DND-41 (cell line): ENCODE measurements around the gene FHL2.
A peak's percentile ranks its signal among the peaks of the same experiment; 100 is the strongest.

ENCODE experiments used
- ATAC-seq: fragments of 200-7000 bp; cut with Tn5 transposase; 3 replicates; pipeline ENCODE4 v1.9.1; 2021; ENCODE audit warnings: low read depth; ENCODE audit not compliant: insufficient read depth
- DNase-seq: peaks from one replicate; pipeline ENCODE4 v3.0.0-alpha.2; 2020
- H2AFZ ChIP-seq: 2 replicates; pipeline ENCODE4 v1.6.0; 2012; ENCODE audit warnings: low read depth, low read length
- H3K27ac ChIP-seq: 2 replicates; pipeline ENCODE4 v1.5.1; 2012; ENCODE audit warnings: low read length, inconsistent platforms
- H3K27me3 ChIP-seq: fragments of 200-600 bp; sonication (generic); 2 replicates; pipeline ENCODE4 v1.6.0; 2012; ENCODE audit warnings: low read length, mild to moderate bottlenecking, inconsistent platforms; ENCODE audit not compliant: insufficient read depth, poor library complexity
- H3K36me3 ChIP-seq: 2 replicates; pipeline ENCODE4 v1.5.1; 2012; ENCODE audit warnings: low read length, inconsistent platforms; ENCODE audit not compliant: insufficient read depth
- H3K4me1 ChIP-seq: 2 replicates; pipeline ENCODE4 v1.5.1; 2012; ENCODE audit warnings: mild to moderate bottlenecking, low read length; ENCODE audit not compliant: insufficient read depth
- H3K4me2 ChIP-seq: 2 replicates; pipeline ENCODE4 v1.6.0; 2012; ENCODE audit warnings: mild to moderate bottlenecking, moderate library complexity, low read length, inconsistent platforms; ENCODE audit not compliant: insufficient read depth
- H3K4me3 ChIP-seq, 2 experiments: fragments of 200-600 bp in 1 of 2; shearing (Covaris generic) in 1 of 2; 2 replicates each; pipeline ENCODE4 v1.5.1; 2012 to 2016; ENCODE audit warnings: inconsistent platforms in 2 of 2, low read length in 2 of 2, mild to moderate bottlenecking in 2 of 2, low read depth in 1 of 2, moderate library complexity in 1 of 2
- H3K79me2 ChIP-seq: 2 replicates; pipeline ENCODE4 v1.6.0; 2012; ENCODE audit warnings: low read length, inconsistent platforms; ENCODE audit not compliant: insufficient read depth
- H3K9ac ChIP-seq: 2 replicates; pipeline ENCODE4 v1.6.0; 2012; ENCODE audit warnings: low read depth, mild to moderate bottlenecking, inconsistent platforms, low read length, moderate library complexity
- H3K9me3 ChIP-seq: 2 replicates; pipeline ENCODE4 v1.5.1; 2012; ENCODE audit warnings: low read length, moderate library complexity, mild to moderate bottlenecking, inconsistent platforms; ENCODE audit not compliant: insufficient read depth, severe bottlenecking
- H4K20me1 ChIP-seq: 2 replicates; pipeline ENCODE4 v1.6.0; 2012; ENCODE audit warnings: low read length; ENCODE audit not compliant: insufficient read depth
- CTCF ChIP-seq: IDR thresholded peaks from 2 replicates; pipeline ENCODE4 v1.5.1; 2012; ENCODE audit warnings: borderline replicate concordance, low read length, moderate library complexity, mild to moderate bottlenecking; ENCODE audit not compliant: poor library complexity, severe bottlenecking; ENCODE audit errors: extremely low read depth
- EZH2 ChIP-seq: IDR thresholded peaks from 3 replicates; pipeline ENCODE4 v1.6.1; 2012; ENCODE audit warnings: borderline replicate concordance, low read depth, mild to moderate bottlenecking, moderate library complexity, low read length, inconsistent platforms; ENCODE audit not compliant: severe bottlenecking

Gene FHL2, protein sequence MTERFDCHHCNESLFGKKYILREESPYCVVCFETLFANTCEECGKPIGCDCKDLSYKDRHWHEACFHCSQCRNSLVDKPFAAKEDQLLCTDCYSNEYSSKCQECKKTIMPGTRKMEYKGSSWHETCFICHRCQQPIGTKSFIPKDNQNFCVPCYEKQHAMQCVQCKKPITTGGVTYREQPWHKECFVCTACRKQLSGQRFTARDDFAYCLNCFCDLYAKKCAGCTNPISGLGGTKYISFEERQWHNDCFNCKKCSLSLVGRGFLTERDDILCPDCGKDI

DNA sequence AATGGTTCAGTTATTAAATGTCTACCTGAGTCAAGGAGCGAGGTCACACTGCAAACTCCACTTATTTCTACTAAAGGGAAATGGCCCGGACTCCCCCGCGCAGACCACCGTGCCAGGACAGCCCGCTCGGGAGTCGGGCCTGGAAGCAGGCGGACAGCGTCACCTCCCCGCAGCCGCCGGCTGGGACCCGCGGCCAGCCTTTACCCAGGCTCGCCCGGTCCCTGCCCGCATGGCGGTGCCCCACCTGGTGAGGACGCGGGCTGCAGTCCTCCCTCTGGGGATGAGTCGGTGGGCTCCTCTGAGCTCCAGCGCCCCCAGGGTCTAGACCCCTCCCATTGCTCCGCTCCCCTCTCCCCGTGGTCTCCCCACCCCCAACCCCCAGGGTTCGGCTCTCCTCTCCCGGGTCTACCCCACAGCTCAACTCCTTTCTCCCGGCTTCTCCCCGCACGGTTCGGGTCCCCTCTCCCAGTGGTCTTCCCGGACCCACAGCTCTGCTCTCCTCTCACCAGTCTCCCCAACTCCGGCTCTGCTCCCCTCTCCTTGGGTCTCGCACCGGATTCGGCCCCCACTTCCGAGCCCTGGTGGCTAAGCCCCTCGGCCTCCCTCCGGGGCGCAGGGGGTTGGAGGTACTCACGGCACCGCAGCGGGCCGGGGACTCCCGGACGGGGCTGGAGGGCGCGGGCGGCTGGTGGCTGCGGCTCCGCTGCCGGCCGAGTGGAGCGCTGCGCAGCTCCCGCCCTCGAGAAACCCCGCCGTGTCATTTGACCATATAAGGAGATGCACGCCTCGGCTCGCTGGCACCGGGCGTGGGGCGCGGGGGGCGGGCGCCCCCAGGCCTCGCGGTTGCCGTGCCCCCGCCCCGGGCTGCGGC lies at the start of gene FHL2:
FHL2 (minus strand) TSS at position 716 of the 871 bp plus-strand sequence. CDS start 12,535 bp downstream, outside the sequence.
- H3K9ac ChIP-seq = no peak within 1 kb of the TSS
- no peak within 1 kb of the TSS for H2AFZ ChIP-seq
- TF ChIP-seq EZH2 (no peak), CTCF (peak; percentile 26)
- no peaks in the 10 kb centered on the region for H4K20me1 ChIP-seq
- peak; percentile 60 for DNase-seq
- no peak within 1 kb of the TSS for H3K27ac ChIP-seq
- H3K4me3 ChIP-seq = no peak within 1 kb of the TSS
- H3K36me3 ChIP-seq = no peaks in the 10 kb centered on the region
- no peaks in the 10 kb centered on the region for H3K4me1 ChIP-seq
- no peaks in the 10 kb centered on the region for H3K79me2 ChIP-seq
- peaks cover 3% of the 10 kb centered on the region for H3K27me3 ChIP-seq
- peak; percentile 97 for ATAC-seq
- no peak within 1 kb of the TSS; the same call in 1 of the 2 replicates for H3K4me2 ChIP-seq
- H3K9me3 ChIP-seq = no peaks in the 10 kb centered on the region

DNA sequence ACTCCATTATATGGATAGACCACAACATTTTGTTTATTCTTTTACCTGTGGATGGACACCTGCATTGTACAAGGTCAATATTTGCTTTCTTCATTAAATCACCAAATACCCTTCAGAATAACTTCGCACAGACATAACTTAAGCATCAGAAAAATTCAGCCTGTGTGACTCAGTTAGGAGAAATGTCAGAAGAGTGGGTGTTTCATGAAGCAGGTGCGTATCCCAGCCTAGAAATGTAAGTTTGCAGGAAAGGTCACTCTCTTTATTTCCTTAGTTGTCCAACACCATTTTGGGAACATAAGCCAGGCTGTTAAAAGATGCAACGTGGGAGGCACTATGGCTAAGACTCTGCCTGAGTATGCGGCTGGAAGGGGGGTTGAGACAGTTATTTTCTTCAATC lies 48.6 kb upstream of the FHL2 start:
- H3K27ac ChIP-seq = no peak overlapping the region

GRCh38 chr2:105446501-105446900 lies 47.6 kb upstream of the FHL2 start:
- H3K79me2 ChIP-seq = no peaks in the 10 kb centered on the region
- no peaks in the 10 kb centered on the region for H3K36me3 ChIP-seq
- H3K4me2 ChIP-seq = no peak overlapping the region
- no peak overlapping the region for H2AFZ ChIP-seq
- DNase-seq = no peak
- no peak overlapping the region for H3K4me3 ChIP-seq
- no peak overlapping the region for H3K9ac ChIP-seq
- peaks cover 5% of the 10 kb centered on the region for H3K27me3 ChIP-seq
- H3K27ac ChIP-seq = no peak overlapping the region
- TF ChIP-seq EZH2 (no peak), CTCF (no peak)
- no peaks in the 10 kb centered on the region for H3K9me3 ChIP-seq
- peaks cover 2% of the 10 kb centered on the region; the same call in 1 of the 2 replicates for H4K20me1 ChIP-seq
- no peaks in the 10 kb centered on the region for H3K4me1 ChIP-seq
- ATAC-seq = no peak

More for the DNA sequence above, 48.6 kb upstream of the FHL2 start:
- ATAC-seq (no peak), DNase-seq (no peak)
- no peaks in the 10 kb centered on the region for H3K36me3 ChIP-seq
- no peaks in the 10 kb centered on the region for H3K79me2 ChIP-seq
- TF ChIP-seq CTCF (no peak), EZH2 (no peak)
- no peak overlapping the region for H2AFZ ChIP-seq
- H3K9ac ChIP-seq = no peak overlapping the region
- no peaks in the 10 kb centered on the region for H3K4me1 ChIP-seq
- no peaks in the 10 kb centered on the region for H3K9me3 ChIP-seq
- peaks cover 2% of the 10 kb centered on the region; the same call in 1 of the 2 replicates for H4K20me1 ChIP-seq
- no peak overlapping the region for H3K4me2 ChIP-seq
- H3K27me3 ChIP-seq = peaks cover 5% of the 10 kb centered on the region
- no peak overlapping the region for H3K4me3 ChIP-seq
